HepG2 (cell line): ENCODE results near the gene C2orf81. TPM values are rescaled to one million over a fixed set of nuclear protein-coding genes. Genes with fewer than 3 reads are reported as not detected.
A peak's percentile ranks its signal among the peaks of the same experiment; 100 is the strongest.

Source experiments
- BHLHE40 ChIP-seq: IDR thresholded peaks from 2 replicates; pipeline ENCODE4 v1.6.1; 2011; ENCODE audit warnings: low read length, improper control_type of control experiment
- BRCA1 ChIP-seq: sonication (generic); formaldehyde crosslinking; IDR thresholded peaks from 2 replicates; pipeline ENCODE4 v1.4.0; 2020; ENCODE audit warnings: missing genetic modification reagents
- KLF12 ChIP-seq: sonication (generic); formaldehyde crosslinking; IDR thresholded peaks from 2 replicates; pipeline ENCODE4 v1.4.0; 2020; ENCODE audit warnings: missing genetic modification reagents, borderline replicate concordance
- MED13 ChIP-seq: sonication (generic); formaldehyde crosslinking; IDR thresholded peaks from 2 replicates; pipeline ENCODE4 v1.5.0; 2020; ENCODE audit warnings: missing genetic modification reagents
- MXD1 ChIP-seq: sonication (generic); formaldehyde crosslinking; IDR thresholded peaks from 2 replicates; pipeline ENCODE4 v1.4.0; 2020; ENCODE audit warnings: mild to moderate bottlenecking, missing genetic modification reagents
- PAX8 ChIP-seq: sonication (generic); formaldehyde crosslinking; IDR thresholded peaks from 2 replicates; pipeline ENCODE4 v1.8.0; 2022; ENCODE audit warnings: mild to moderate bottlenecking, missing genetic modification reagents, borderline replicate concordance
- RERE ChIP-seq: IDR thresholded peaks from 2 replicates; pipeline ENCODE4 v1.6.1; 2016; ENCODE audit warnings: low read depth, missing genetic modification reagents, missing compliant biosample characterization
- TBL1XR1 ChIP-seq: fragments of 150-350 bp; IDR thresholded peaks from 2 replicates; pipeline ENCODE4 v1.6.1; 2014; ENCODE audit warnings: borderline replicate concordance, low read length; ENCODE audit not compliant: partially characterized antibody
- TEAD3 ChIP-seq: optimal IDR thresholded peaks from 2 replicates; pipeline ENCODE3; 2016; ENCODE audit warnings: borderline replicate concordance
- ZNF446 ChIP-seq: sonication (generic); formaldehyde crosslinking; IDR thresholded peaks from 2 replicates; pipeline ENCODE4 v1.5.0; 2020; ENCODE audit warnings: mild to moderate bottlenecking, missing genetic modification reagents
- ZNF569 ChIP-seq: sonication (generic); formaldehyde crosslinking; IDR thresholded peaks from 2 replicates; pipeline ENCODE4 v1.5.0; 2020; ENCODE audit warnings: mild to moderate bottlenecking, missing genetic modification reagents, moderate library complexity, borderline replicate concordance
- polyA plus RNA-seq, 8 experiments: library from polyadenylated mRNA; depleted of rRNA in 3 of 8; stranded (reverse) in 7 of 8; unstranded in 1 of 8; fragments of >200 nt; fragmentation: Illumina TruSeq in 4 of 8; extraction: Trizol in 4 of 8; gene quantifications; 2 replicates each; pipeline versions ENCODE4 v1.2.1 to v1.2.3, GENCODE V29; 2011 to 2016; ENCODE audit warnings: low read depth in 4 of 8, missing spikeins in 1 of 8, mixed read lengths in 1 of 8; ENCODE audit not compliant: insufficient read depth in 1 of 8
- total RNA-seq, 5 experiments: library from RNA; depleted of rRNA; stranded (reverse); fragments of >200 nt; fragmentation: Illumina TruSeq; extraction: Trizol; gene quantifications; 2 replicates each; pipeline ENCODE4 v1.2.3, GENCODE V29; 2016; ENCODE audit warnings: low read depth in 1 of 5
- TF ChIP-seq, protein P1 (sequence below): sonication (generic); formaldehyde crosslinking; IDR thresholded peaks from 2 replicates; pipeline ENCODE4 v1.4.0; 2020; ENCODE audit warnings: mild to moderate bottlenecking, missing genetic modification reagents
- TF ChIP-seq, protein P2 (sequence below): sonication (generic); formaldehyde crosslinking; IDR thresholded peaks from 2 replicates; pipeline ENCODE4 v1.8.0; 2022; ENCODE audit warnings: missing genetic modification reagents, mild to moderate bottlenecking, moderate library complexity, borderline replicate concordance

The C2orf81 gene
- total and polyA plus RNA-seq, 2 of the 13 experiments (the other 11 are each of a cell fraction or from before 2014, with no cell fraction given): 0.15 to 0.17 TPM

- TF ChIP-seq RERE (CRISPR knock-in tag) (no peak), KLF12 (CRISPR knock-in tag) (no peak), BHLHE40 (no peak), BRCA1 (CRISPR knock-in tag) (no peak), MXD1 (CRISPR knock-in tag) (no peak; the same call in 1 of the 2 replicates), ZNF446 (CRISPR knock-in tag) (0 out of 2 replicates have a peak, but pooled peaks have one; percentile 5), MED13 (CRISPR knock-in tag) (no peak), TEAD3 (CRISPR knock-in tag) (no peak), ZNF569 (CRISPR knock-in tag) (no peak), TBL1XR1 (no peak), PAX8 (CRISPR knock-in tag) (no peak)
- TF ChIP-seq, protein P1, sequence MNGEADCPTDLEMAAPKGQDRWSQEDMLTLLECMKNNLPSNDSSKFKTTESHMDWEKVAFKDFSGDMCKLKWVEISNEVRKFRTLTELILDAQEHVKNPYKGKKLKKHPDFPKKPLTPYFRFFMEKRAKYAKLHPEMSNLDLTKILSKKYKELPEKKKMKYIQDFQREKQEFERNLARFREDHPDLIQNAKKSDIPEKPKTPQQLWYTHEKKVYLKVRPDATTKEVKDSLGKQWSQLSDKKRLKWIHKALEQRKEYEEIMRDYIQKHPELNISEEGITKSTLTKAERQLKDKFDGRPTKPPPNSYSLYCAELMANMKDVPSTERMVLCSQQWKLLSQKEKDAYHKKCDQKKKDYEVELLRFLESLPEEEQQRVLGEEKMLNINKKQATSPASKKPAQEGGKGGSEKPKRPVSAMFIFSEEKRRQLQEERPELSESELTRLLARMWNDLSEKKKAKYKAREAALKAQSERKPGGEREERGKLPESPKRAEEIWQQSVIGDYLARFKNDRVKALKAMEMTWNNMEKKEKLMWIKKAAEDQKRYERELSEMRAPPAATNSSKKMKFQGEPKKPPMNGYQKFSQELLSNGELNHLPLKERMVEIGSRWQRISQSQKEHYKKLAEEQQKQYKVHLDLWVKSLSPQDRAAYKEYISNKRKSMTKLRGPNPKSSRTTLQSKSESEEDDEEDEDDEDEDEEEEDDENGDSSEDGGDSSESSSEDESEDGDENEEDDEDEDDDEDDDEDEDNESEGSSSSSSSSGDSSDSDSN (CRISPR knock-in tag): no peak
- TF ChIP-seq, protein P2, sequence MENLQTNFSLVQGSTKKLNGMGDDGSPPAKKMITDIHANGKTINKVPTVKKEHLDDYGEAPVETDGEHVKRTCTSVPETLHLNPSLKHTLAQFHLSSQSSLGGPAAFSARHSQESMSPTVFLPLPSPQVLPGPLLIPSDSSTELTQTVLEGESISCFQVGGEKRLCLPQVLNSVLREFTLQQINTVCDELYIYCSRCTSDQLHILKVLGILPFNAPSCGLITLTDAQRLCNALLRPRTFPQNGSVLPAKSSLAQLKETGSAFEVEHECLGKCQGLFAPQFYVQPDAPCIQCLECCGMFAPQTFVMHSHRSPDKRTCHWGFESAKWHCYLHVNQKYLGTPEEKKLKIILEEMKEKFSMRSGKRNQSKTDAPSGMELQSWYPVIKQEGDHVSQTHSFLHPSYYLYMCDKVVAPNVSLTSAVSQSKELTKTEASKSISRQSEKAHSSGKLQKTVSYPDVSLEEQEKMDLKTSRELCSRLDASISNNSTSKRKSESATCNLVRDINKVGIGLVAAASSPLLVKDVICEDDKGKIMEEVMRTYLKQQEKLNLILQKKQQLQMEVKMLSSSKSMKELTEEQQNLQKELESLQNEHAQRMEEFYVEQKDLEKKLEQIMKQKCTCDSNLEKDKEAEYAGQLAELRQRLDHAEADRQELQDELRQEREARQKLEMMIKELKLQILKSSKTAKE (CRISPR knock-in tag): no peak
These were observed 3.6 kb upstream of the C2orf81 start (continued) for GRCh38 chr2:74424995-74425406.
